Activated CD4-positive, alpha-beta T cell treated with anti-CD3 and anti-CD28 coated beads, Interleukin-2, amount 50 U/mL, for 16 hours (primary cell): Measurements from ENCODE around the gene MAPK6.
A peak's percentile ranks its signal among the peaks of the same experiment; 100 is the strongest.
"Not testable (repeated sequence)": the region's sequence is repeated elsewhere in the genome, so short reads cannot be mapped to it uniquely, and the experiment has no call there.

ENCODE experiments used
- DNase-seq: peaks from one replicate; pipeline ENCODE4 v3.0.0-alpha.2; 2020

MAPK6 gene

DNA sequence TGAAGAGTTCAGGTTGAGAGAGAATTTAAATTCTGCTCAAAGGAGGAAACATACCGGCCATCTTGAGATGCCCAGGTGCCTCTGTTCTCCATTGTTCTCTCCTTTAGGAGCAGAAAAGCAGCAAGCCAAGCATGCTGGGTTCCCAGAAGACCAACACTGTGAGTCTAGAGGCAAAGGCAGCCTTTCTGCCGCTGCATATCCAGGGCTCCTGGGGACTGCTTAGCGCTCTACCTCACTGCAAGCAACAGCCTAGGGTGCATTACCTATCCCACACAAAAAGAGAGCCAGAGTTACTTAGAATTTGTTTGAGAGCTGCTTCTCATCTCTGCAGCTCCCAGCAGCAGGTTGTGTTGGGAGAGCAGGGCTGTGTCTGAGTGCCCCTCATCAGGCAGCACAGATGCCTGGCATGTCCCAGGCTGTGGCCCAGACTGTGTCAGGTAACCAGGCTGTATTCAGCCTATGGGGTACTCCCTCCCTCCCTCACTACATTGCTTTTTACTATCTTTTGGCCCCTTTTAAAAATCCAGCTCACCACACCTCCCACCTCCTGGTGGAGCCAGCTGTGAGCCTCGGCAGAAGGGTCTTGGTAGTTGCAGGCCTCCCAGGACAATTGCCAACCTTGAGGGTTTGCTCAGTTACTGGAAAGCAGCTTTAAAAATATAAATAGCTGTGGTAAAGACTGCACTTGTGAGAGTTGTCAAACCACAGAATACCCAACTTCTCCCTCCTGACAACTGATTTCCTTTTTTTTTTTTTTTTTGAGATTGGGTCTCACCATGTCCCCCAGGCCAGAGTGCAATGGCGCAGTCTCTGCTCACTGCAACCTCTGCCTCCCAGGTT is 63.4 kb downstream of the MAPK6 start:
- DNase-seq: no peak

DNA sequence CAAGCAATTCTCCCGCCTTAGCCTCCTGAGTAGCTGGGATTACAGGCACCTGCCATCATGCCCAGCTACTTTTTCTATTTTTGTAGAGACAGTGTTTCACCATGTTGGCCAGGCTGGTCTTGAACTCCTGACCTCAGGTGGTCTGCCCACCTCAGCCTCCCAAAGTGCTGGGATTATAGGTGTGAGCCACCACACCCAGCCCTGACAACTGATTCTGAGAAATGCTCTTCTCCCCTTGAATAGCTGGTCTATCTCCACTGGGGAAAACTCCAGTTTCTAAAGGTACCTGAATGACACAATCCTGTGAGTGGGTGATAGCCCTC is 64.0 kb downstream of the MAPK6 start:
- not testable (repeated sequence) for DNase-seq

DNA sequence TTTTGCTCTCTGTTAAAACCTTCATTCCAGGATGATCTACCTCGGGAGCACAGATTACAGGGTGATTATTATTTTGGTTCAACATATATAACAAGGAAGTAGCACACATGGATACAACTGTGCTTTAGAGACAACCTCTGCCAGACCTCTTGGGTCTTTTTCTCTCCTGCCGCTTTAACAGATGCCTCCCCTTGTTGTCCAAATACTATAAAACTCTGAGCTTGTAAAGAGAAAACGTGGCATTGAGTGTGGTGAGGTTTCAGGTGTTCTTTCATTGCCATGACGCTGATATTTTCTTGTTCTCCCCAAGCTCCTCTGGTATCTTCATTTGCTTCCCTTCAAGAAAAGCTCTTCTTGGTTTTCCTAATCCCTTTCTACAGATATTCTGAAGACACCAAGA is 64.6 kb downstream of the MAPK6 start:
- DNase-seq: no peak

GRCh38 chr15:52085299-52085698 is 66.3 kb downstream of the MAPK6 start:
- DNase-seq: no peak

DNA sequence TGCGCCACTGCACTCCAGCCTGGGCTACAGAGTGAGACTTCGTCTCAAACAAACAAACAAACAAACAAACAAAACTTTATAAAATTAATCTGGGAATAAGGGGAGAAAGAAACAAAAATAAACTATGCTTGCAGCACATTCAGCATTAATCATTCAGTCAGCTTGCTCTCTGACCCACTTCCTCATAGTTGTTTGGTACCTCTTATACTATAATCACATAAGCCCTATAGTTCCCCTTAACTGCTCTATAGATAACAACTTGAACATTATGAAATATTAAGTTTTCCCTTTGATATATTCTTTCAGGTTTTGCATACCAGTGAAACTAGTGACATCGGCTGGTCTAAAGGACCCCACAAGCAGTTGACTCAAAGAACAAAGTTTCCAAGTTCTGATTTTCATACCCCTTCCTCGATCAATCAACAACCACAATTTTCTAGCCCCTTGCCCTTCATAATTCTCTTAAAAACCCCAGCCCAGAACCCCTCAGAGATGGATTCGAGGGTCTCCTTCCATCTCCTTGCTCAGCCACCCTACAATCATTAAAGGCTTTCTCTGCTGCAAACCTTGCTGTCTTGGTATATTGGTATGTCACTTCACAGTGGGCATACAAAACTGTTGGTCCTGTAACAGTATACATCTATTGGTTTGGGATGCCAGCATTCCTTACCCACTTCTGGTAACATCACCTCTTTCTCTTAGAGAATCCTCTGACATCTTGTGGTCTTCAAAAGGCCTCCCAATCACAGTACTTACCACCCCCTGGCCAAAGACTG is 67.2 kb downstream of the MAPK6 start:
- no peak for DNase-seq

DNA sequence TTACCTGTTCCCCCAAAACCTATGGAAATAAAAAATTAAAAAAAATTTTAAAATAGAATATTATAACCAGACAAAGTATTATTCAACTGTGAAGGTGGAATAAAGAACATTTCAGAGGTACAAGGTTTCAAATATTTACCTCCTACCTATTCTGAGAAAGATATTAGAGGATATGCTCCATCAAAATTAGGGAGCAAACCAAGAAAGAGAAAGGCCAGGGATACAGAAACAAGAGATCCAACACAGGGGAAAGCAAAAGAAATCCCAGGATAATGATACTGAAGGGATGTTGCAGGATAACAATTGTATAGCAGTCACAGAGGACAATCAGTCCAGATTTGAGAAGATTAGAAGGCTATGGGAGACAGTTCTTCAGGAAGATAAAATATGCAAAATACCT is 71.2 kb downstream of the MAPK6 start:
- no peak for DNase-seq

- DNase-seq: no peak
Measured at GRCh38 chr15:52093167-52093538, 74.1 kb downstream of the MAPK6 start.

DNA sequence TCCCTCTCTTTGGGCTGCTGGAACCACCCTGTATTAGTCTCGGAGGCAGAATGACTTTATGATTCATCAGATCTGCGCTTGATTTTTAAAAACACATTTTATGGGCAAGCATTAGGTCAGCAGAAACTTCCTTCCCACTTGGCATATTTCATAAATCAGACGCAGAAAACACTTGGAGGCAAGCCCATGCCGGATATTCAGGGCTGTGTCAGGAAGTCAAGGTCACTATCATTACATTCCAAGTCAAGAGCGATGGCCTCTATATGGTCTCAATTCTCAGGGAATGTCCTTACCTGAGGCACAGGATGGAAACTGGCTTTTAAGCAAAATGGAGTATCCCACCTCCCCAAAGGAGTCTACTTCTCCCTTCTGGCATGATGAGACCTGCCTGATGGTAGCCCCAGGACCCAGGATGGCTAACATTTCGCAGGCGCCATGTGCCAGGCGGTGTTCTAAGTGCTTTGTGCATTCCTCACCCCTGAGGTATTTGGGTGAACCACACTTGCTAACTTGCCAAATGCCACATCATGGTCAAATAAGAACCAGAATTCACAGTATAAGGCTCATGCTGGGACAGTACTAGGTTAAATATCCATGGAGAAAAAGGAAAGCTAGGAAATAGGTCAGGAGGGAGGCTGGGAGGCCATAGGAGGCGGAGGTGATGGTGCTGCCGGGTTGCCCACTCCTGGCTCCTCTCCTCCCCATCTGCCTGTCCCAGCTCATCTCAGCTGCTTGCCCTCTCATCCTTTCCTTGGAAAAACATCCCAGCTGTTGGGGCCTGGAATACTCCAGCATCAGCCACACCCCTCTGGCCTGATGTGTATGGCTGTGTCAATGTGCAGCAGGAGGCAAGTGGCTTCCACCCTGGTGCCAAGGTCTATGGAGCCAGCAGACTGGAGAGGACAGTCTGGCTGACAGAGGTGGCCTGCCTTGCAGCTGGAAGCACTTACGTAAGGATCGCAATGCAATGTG is 74.8 kb downstream of the MAPK6 start:
- DNase-seq: no peak

- no peak for DNase-seq
Measured at GRCh38 chr15:52094811-52095584, 76.0 kb downstream of the MAPK6 start.

DNA sequence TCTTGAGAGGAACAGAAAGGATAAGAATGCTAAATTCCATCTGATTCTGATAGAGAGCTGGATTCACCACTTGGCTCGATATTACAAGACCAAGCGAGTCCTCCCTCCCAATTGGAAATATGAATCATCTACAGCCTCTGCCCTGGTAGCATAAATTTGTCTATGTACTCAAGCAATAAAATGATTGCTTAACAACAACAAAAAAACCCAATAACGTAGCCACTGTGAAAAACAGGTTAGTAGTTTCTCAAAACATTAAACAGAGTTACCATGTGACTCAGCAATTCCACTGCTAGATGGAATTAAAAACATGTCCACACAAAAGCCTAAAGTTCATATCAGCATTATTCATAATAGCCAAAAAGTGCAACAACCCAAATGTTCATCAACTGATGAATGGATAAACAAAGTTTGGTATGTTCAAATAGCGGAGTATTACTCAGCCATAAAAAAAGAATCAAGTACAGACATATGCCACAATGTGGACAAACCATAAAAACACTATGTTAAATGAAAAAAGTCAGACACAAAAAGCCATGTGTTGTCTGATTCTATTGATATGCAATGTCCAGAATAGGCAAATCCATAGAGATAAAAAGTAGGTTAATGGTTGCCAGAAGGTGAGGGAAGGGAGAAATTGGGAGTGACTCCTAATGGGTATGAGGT is 76.7 kb downstream of the MAPK6 start:
- no peak for DNase-seq

GRCh38 chr15:52096536-52096935 is 77.5 kb downstream of the MAPK6 start:
- DNase-seq: not testable (repeated sequence)

- no peak for DNase-seq
Measured at GRCh38 chr15:52097180-52097579, 78.2 kb downstream of the MAPK6 start.

DNA sequence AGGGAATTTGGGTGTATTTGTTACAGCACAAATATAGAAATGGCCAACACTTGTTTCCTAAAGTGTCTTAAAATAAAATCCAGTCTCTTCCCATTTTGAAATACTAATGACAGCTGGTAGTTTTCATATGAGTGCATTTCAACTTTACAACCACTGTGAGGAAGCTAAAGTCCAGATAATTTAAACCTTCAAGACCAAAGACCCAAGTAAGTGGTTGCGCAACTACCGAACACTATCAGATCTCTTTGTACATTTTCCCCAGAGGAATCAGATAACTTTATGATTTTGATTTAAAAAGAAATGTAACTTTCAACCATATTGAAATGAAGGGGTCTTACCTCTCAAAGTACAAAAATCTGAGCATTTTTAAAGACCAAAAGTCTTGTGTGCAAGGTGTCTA is 79.3 kb downstream of the MAPK6 start:
- no peak for DNase-seq

GRCh38 chr15:52099651-52100272 is 80.7 kb downstream of the MAPK6 start:
- DNase-seq: no peak

DNA sequence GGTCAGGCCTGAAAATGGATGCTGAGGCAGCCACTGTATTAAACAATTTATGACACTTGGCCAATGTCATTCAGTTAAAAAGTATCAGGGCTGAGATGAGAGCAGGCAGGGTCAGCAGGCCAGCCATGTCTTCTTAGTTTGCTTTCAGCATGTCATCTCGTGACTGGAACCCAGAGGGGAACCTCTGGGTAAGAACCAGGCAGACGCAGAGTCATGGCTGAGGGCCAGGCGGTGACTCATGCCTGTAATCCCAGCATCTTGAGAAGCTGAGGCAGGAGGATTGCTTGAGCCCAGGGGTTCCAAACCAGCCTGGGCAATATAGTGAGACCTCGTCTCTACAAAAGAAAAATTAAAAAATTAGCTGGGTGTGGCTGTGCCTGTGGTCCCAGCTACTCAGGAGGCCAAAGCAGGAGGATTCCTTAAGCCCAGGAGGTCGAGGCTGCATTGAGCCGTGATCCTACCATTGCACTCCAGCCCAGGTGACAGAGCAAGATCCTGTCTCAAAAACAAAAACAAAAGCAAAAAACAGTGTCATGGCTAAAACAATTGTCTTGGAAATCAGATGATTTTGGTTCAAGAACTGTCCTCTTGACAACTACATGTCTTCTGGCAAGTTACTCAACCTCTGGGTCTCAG is 81.9 kb downstream of the MAPK6 start:
- DNase-seq: peak; percentile 34

DNA sequence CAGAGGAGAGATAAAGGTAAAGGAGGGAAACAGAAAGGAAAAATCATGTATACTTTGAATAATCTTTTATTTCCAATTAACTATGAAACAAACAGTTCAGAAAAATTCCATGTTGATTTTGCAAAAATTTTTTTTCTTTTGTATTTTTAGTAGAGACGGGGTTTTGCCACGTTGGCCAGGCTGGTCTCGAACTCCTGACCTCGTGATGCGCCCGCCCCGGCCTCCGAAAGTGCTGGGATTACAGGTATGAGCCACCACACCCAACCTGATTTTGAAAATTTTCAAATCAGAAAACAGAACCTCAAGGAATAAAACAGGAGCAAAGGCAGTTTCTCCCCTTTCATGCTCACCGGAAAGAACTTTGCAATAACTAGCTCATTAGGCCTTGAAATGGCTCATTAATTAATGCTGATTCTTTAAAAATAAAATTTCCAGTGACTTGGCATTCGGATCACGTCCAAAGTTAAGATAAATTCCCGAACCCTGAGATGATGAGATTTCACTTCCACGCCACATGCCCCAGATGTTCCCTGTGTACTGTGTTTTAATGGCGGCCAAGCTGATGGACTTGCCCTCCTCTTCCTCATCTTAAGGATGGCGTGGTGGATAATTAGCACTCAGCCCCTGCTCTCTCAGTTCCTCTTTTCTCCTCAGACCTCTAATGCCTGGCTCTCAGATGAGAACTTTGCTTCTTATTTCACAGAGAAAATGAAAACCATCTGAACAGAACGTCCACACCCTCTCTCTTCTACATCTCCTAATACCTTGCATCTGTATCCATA is 82.7 kb downstream of the MAPK6 start:
- no peak for DNase-seq

GRCh38 chr15:52102463-52102862 is 83.4 kb downstream of the MAPK6 start:
- DNase-seq: no peak

DNA sequence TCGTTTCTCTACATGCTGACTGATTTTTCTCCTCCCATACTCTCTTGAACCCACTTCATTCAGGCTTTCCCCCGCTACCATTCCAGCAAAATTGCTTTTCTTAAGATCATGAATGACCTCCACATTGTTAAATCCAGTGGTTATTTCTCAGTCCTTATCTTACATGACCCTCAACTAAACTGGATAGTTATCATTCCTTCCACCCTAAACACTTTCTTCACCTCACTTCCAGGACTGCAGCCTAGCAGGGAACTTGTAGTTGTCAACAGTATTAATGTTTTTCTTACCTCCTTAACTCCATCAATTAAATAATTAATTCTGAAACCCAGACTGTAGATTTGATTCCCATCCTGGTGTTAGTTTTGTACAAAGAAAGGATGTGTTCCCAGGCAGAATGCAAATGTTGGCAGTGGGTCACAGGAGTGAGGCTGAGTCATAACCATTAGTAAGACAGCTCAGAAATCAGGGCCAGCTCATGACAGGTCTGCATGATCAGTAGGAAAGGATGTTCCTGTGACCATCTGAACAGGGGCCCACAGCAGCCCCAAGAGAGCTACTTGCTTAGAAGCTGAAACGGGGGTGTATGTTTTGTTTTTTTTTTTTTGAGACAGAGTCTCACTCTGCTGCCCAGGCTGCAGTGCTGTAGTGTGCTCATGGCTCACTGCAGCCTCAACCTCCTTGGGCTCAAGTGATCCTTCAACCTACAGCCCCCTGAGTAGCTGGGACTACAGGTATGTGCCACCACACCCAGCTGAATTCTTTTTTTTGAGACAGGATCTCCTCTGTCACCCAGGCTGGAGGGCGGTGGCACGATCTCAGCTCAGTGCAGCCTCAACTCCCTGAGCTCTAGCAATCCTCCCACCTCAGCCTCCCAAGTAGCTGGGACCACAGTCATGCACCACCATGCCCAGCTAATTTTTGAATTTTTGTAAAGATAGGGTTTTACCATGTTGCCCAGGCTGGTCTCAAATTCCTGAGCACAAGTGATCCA is 84.5 kb downstream of the MAPK6 start:
- peak; percentile 48 for DNase-seq

DNA sequence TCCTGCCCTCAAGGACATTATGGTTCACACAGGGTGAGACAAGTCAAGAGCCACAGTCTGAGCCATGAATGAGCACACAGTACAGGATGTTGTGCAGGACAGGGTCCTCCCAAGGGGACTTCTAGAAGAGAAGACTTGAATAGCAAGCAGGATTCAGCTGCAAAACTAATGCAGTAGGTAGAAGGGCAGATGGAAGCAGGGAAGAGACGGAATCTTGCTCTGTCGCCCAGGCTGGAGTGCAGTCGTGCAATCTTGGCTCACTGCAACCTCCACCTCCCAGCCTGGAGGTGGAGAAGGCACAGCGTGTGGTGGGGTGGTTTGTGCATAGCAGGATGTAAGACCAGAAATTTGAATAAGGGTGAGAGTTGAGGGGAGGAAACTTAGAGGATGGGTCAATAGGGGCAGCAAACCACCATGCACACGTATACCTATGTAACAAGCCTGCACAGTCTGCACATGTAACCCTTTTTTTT is 85.5 kb downstream of the MAPK6 start:
- no peak for DNase-seq
